HEK293 (cell line): ENCODE measurements around the gene JTB.

ENCODE experiments used
- HOXA7 ChIP-seq: sonication (generic); formaldehyde crosslinking; IDR thresholded peaks from 2 replicates; pipeline ENCODE4 v1.8.1; 2022; ENCODE audit warnings: missing genetic modification reagents, borderline replicate concordance
- IKZF3 ChIP-seq: fragments of 450-650 bp; IDR thresholded peaks from 2 replicates; pipeline ENCODE4 v1.5.0; 2018; ENCODE audit warnings: missing biosample characterization, mild to moderate bottlenecking, missing genetic modification characterization, moderate library complexity
- KLF16 ChIP-seq: fragments of 450-650 bp; formaldehyde crosslinking; IDR thresholded peaks from 2 replicates; pipeline ENCODE4 v1.5.1; 2017; ENCODE audit warnings: missing biosample characterization, missing genetic modification characterization
- KLF8 ChIP-seq: fragments of 450-650 bp; formaldehyde crosslinking; IDR thresholded peaks from 2 replicates; pipeline ENCODE4 v1.5.1; 2016; ENCODE audit warnings: missing biosample characterization, missing genetic modification characterization
- ZNF19 ChIP-seq: fragments of 450-650 bp; formaldehyde crosslinking; IDR thresholded peaks from 2 replicates; pipeline ENCODE4; 2016; ENCODE audit warnings: missing biosample characterization, missing genetic modification characterization, low read depth
- ZNF248 ChIP-seq: fragments of 450-650 bp; formaldehyde crosslinking; IDR thresholded peaks from 2 replicates; pipeline ENCODE4 v1.5.1; 2017; ENCODE audit warnings: missing biosample characterization, missing genetic modification characterization
- ZNF311 ChIP-seq: fragments of 450-650 bp; formaldehyde crosslinking; IDR thresholded peaks from 2 replicates; pipeline ENCODE4 v1.5.1; 2017; ENCODE audit warnings: missing biosample characterization, missing genetic modification characterization, borderline replicate concordance
- ZNF341 ChIP-seq: fragments of 450-650 bp; formaldehyde crosslinking; IDR thresholded peaks from 2 replicates; pipeline ENCODE4; 2016; ENCODE audit warnings: low read depth, missing biosample characterization, missing genetic modification characterization
- ZNF354C ChIP-seq: fragments of 450-650 bp; formaldehyde crosslinking; IDR thresholded peaks from 2 replicates; pipeline ENCODE4 v1.5.1; 2016; ENCODE audit warnings: missing biosample characterization, missing genetic modification characterization, low read depth, borderline replicate concordance
- ZNF510 ChIP-seq: fragments of 450-650 bp; formaldehyde crosslinking; IDR thresholded peaks from 2 replicates; pipeline ENCODE4 v1.5.1; 2018; ENCODE audit warnings: mild to moderate bottlenecking, missing genetic modification characterization, missing biosample characterization; ENCODE audit not compliant: insufficient replicate concordance
- ZNF549 ChIP-seq: fragments of 450-650 bp; IDR thresholded peaks from 2 replicates; pipeline ENCODE4 v1.5.1; 2018; ENCODE audit warnings: missing biosample characterization, missing genetic modification characterization, mild to moderate bottlenecking, inconsistent platforms, moderate library complexity
- ZNF600 ChIP-seq: fragments of 450-650 bp; formaldehyde crosslinking; IDR thresholded peaks from 2 replicates; pipeline ENCODE4 v1.5.1; 2016; ENCODE audit warnings: missing biosample characterization, missing genetic modification characterization
- ZNF621 ChIP-seq: fragments of 450-650 bp; formaldehyde crosslinking; IDR thresholded peaks from 2 replicates; pipeline ENCODE4 v1.5.1; 2017; ENCODE audit warnings: missing biosample characterization, missing genetic modification characterization
- ZNF623 ChIP-seq: fragments of 450-650 bp; formaldehyde crosslinking; IDR thresholded peaks from 2 replicates; pipeline ENCODE4 v1.5.1; 2016; ENCODE audit warnings: missing biosample characterization, missing genetic modification characterization
- ZNF677 ChIP-seq: fragments of 450-650 bp; IDR thresholded peaks from 2 replicates; pipeline ENCODE4 v1.5.0; 2018; ENCODE audit warnings: missing biosample characterization, mild to moderate bottlenecking, missing genetic modification characterization, moderate library complexity
- ZNF76 ChIP-seq: fragments of 450-650 bp; formaldehyde crosslinking; IDR thresholded peaks from 2 replicates; pipeline ENCODE4; 2016; ENCODE audit warnings: low read depth, missing biosample characterization, missing genetic modification characterization, borderline replicate concordance
- ZSCAN23 ChIP-seq: fragments of 450-650 bp; formaldehyde crosslinking; IDR thresholded peaks from 2 replicates; pipeline ENCODE4 v1.5.1; 2016; ENCODE audit warnings: missing biosample characterization, missing genetic modification characterization
- TF ChIP-seq, protein P1 (sequence below): fragments of 450-650 bp; formaldehyde crosslinking; IDR thresholded peaks from 2 replicates; pipeline ENCODE4 v1.5.1; 2016; ENCODE audit warnings: missing biosample characterization, missing genetic modification characterization
- TF ChIP-seq, protein P2 (sequence below): fragments of 450-650 bp; formaldehyde crosslinking; conservative IDR thresholded peaks from 2 replicates; pipeline ENCODE4 v1.5.1; 2016; ENCODE audit warnings: low read depth, missing biosample characterization, missing genetic modification characterization
- TF ChIP-seq, protein P3 (sequence below): fragments of 450-650 bp; formaldehyde crosslinking; IDR thresholded peaks from 2 replicates; pipeline ENCODE4 v1.5.1; 2016; ENCODE audit warnings: missing biosample characterization, missing genetic modification characterization
- TF ChIP-seq, protein P4 (sequence below): sonication (generic); formaldehyde crosslinking; IDR thresholded peaks from 2 replicates; pipeline ENCODE4 v1.8.1; 2022; ENCODE audit warnings: mild to moderate bottlenecking, moderate library complexity, missing genetic modification reagents
- TF ChIP-seq, protein P5 (sequence below): fragments of 450-650 bp; formaldehyde crosslinking; IDR thresholded peaks from 2 replicates; pipeline ENCODE4 v1.5.1; 2016; ENCODE audit warnings: missing biosample characterization, missing genetic modification characterization
- TF ChIP-seq, protein P6 (sequence below): fragments of 450-650 bp; formaldehyde crosslinking; optimal IDR thresholded peaks from 2 replicates; pipeline ENCODE3; 2016; ENCODE audit warnings: missing biosample characterization, mild to moderate bottlenecking, missing genetic modification characterization
- TF ChIP-seq, protein P7 (sequence below): fragments of 450-650 bp; formaldehyde crosslinking; IDR thresholded peaks from 2 replicates; pipeline ENCODE4 v1.5.1; 2016; ENCODE audit warnings: missing biosample characterization, missing genetic modification characterization
- TF ChIP-seq, protein P8 (sequence below): fragments of 450-650 bp; formaldehyde crosslinking; IDR thresholded peaks from 2 replicates; pipeline ENCODE4 v1.5.1; 2016; ENCODE audit warnings: missing biosample characterization, missing genetic modification characterization

The JTB gene

DNA sequence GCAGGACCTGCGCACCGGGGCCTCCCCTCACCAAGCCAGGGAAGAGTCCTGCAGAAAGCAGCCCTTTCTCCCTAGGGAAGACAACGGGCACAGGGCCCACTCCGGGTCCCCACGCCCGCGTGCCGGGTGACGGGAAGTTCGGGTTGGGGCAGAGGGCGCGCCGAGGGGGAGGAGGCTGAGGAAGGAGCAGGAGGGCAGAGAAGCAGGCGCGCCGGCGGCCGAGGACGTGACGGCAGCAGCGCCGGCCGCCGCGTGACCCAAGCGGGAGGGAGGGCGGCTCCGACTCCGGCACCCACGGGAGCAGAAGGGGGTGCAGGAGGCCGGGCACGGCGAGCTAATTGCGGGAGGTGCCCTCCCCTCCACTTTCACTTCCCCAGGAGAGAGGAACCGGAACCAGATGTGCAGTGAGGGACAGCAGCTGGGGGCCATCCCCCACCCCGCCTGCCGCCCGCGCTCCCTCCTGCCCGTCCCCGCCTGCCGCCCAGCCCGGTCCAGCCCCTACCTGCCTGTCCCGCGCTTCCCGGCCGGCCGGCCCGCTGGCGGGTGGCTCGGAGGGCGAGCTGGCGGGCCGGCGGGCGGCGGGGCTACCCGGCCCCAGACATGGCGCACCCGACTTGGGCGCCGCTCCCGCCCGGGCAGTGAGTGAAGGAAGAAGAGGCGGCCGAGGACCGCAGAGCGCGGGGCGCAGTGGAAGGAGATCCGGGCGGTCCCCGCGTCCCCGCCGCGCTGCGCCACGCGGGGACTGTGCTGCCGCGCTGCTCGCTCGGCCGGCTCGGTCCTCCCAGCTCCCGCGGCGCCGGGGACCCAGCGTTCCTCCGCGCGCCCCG, 31.5 kb downstream of the JTB start (continued):
- TF ChIP-seq, protein P1, sequence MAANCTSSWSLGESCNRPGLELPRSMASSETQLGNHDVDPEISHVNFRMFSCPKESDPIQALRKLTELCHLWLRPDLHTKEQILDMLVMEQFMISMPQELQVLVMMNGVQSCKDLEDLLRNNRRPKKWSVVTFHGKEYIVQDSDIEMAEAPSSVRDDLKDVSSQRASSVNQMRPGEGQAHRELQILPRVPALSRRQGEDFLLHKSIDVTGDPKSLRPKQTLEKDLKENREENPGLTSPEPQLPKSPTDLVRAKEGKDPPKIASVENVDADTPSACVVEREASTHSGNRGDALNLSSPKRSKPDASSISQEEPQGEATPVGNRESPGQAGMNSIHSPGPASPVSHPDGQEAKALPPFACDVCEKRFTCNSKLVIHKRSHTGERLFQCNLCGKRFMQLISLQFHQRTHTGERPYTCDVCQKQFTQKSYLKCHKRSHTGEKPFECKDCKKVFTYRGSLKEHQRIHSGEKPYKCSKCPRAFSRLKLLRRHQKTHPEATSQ (tag by site-specific recombination): 0 out of 2 replicates have a peak, but pooled peaks have one; percentile 22
- peak; percentile 75 for TF ChIP-seq KLF16 (tag by site-specific recombination)
- no peak; the same call in 1 of the 2 replicates for TF ChIP-seq ZNF76
- TF ChIP-seq ZNF248 (tag by site-specific recombination): no peak
- peak; percentile 89 for TF ChIP-seq ZNF341 (tag by site-specific recombination)
- TF ChIP-seq ZNF621 (tag by site-specific recombination): no peak
- TF ChIP-seq, protein P2, sequence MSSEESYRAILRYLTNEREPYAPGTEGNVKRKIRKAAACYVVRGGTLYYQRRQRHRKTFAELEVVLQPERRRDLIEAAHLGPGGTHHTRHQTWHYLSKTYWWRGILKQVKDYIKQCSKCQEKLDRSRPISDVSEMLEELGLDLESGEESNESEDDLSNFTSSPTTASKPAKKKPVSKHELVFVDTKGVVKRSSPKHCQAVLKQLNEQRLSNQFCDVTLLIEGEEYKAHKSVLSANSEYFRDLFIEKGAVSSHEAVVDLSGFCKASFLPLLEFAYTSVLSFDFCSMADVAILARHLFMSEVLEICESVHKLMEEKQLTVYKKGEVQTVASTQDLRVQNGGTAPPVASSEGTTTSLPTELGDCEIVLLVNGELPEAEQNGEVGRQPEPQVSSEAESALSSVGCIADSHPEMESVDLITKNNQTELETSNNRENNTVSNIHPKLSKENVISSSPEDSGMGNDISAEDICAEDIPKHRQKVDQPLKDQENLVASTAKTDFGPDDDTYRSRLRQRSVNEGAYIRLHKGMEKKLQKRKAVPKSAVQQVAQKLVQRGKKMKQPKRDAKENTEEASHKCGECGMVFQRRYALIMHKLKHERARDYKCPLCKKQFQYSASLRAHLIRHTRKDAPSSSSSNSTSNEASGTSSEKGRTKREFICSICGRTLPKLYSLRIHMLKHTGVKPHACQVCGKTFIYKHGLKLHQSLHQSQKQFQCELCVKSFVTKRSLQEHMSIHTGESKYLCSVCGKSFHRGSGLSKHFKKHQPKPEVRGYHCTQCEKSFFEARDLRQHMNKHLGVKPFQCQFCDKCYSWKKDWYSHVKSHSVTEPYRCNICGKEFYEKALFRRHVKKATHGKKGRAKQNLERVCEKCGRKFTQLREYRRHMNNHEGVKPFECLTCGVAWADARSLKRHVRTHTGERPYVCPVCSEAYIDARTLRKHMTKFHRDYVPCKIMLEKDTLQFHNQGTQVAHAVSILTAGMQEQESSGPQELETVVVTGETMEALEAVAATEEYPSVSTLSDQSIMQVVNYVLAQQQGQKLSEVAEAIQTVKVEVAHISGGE (tag by site-specific recombination): peak; percentile 88
- TF ChIP-seq, protein P3, sequence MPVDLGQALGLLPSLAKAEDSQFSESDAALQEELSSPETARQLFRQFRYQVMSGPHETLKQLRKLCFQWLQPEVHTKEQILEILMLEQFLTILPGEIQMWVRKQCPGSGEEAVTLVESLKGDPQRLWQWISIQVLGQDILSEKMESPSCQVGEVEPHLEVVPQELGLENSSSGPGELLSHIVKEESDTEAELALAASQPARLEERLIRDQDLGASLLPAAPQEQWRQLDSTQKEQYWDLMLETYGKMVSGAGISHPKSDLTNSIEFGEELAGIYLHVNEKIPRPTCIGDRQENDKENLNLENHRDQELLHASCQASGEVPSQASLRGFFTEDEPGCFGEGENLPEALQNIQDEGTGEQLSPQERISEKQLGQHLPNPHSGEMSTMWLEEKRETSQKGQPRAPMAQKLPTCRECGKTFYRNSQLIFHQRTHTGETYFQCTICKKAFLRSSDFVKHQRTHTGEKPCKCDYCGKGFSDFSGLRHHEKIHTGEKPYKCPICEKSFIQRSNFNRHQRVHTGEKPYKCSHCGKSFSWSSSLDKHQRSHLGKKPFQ (tag by site-specific recombination): no peak
- TF ChIP-seq, protein P4, sequence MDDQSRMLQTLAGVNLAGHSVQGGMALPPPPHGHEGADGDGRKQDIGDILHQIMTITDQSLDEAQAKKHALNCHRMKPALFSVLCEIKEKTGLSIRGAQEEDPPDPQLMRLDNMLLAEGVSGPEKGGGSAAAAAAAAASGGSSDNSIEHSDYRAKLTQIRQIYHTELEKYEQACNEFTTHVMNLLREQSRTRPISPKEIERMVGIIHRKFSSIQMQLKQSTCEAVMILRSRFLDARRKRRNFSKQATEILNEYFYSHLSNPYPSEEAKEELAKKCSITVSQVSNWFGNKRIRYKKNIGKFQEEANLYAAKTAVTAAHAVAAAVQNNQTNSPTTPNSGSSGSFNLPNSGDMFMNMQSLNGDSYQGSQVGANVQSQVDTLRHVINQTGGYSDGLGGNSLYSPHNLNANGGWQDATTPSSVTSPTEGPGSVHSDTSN (CRISPR knock-in tag): no peak
- TF ChIP-seq HOXA7 (CRISPR knock-in tag): no peak
- TF ChIP-seq ZNF623: no peak
- TF ChIP-seq, protein P5, sequence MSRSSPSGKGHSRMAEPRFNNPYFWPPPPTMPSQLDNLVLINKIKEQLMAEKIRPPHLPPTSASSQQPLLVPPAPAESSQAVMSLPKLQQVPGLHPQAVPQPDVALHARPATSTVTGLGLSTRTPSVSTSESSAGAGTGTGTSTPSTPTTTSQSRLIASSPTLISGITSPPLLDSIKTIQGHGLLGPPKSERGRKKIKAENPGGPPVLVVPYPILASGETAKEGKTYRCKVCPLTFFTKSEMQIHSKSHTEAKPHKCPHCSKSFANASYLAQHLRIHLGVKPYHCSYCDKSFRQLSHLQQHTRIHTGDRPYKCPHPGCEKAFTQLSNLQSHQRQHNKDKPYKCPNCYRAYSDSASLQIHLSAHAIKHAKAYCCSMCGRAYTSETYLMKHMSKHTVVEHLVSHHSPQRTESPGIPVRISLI: no peak
- no peak for TF ChIP-seq ZNF19 (tag by site-specific recombination)
- TF ChIP-seq, protein P6, sequence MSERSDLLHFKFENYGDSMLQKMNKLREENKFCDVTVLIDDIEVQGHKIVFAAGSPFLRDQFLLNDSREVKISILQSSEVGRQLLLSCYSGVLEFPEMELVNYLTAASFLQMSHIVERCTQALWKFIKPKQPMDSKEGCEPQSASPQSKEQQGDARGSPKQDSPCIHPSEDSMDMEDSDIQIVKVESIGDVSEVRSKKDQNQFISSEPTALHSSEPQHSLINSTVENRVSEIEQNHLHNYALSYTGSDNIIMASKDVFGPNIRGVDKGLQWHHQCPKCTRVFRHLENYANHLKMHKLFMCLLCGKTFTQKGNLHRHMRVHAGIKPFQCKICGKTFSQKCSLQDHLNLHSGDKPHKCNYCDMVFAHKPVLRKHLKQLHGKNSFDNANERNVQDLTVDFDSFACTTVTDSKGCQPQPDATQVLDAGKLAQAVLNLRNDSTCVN (tag by site-specific recombination): peak; percentile 98
- no peak for TF ChIP-seq ZSCAN23 (tag by site-specific recombination)
- no peak for TF ChIP-seq IKZF3 (tag by site-specific recombination)
- no peak for TF ChIP-seq ZNF677 (tag by site-specific recombination)
- peak; percentile 85 for TF ChIP-seq ZNF600 (tag by site-specific recombination)
- no peak for TF ChIP-seq ZNF311 (tag by site-specific recombination)
- no peak for TF ChIP-seq ZNF510 (tag by site-specific recombination)
- TF ChIP-seq, protein P7, sequence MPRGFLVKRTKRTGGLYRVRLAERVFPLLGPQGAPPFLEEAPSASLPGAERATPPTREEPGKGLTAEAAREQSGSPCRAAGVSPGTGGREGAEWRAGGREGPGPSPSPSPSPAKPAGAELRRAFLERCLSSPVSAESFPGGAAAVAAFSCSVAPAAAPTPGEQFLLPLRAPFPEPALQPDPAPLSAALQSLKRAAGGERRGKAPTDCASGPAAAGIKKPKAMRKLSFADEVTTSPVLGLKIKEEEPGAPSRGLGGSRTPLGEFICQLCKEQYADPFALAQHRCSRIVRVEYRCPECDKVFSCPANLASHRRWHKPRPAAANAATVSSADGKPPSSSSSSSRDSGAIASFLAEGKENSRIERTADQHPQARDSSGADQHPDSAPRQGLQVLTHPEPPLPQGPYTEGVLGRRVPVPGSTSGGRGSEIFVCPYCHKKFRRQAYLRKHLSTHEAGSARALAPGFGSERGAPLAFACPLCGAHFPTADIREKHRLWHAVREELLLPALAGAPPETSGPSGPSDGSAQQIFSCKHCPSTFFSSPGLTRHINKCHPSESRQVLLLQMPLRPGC (tag by site-specific recombination): 0 out of 2 replicates have a peak, but pooled peaks have one; percentile 10
- TF ChIP-seq ZNF549 (tag by site-specific recombination): no peak
- TF ChIP-seq, protein P8, sequence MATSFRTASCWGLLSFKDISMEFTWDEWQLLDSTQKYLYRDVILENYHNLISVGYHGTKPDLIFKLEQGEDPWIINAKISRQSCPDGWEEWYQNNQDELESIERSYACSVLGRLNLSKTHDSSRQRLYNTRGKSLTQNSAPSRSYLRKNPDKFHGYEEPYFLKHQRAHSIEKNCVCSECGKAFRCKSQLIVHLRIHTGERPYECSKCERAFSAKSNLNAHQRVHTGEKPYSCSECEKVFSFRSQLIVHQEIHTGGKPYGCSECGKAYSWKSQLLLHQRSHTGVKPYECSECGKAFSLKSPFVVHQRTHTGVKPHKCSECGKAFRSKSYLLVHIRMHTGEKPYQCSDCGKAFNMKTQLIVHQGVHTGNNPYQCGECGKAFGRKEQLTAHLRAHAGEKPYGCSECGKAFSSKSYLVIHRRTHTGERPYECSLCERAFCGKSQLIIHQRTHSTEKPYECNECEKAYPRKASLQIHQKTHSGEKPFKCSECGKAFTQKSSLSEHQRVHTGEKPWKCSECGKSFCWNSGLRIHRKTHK: no peak
- TF ChIP-seq ZNF354C (tag by site-specific recombination): no peak
- peak; percentile 19; the same call in 1 of the 2 replicates for TF ChIP-seq KLF8 (tag by site-specific recombination)
